Hepatic stellate cell (primary cell): Measurements from ENCODE around the gene C1orf174.

Experiments
- DNase-seq: peaks from one replicate; pipeline ENCODE4 v3.0.0; 2011; ENCODE audit warnings: low spot score

Gene C1orf174

GRCh38 chr1:3900150-3900968, at the start of gene C1orf174:
Gene C1orf174 (minus strand): TSS chr1:3900272. CDS start chr1:3900186, 86 bp downstream.
- DNase-seq: peak; percentile 98

GRCh38 chr1:3948344-3948743, 48.3 kb upstream of the C1orf174 start:
- no peak for DNase-seq

GRCh38 chr1:3945916-3946840, 46.1 kb upstream of the C1orf174 start:
- no peak for DNase-seq

GRCh38 chr1:3945222-3945621, 45.1 kb upstream of the C1orf174 start:
- DNase-seq: no peak

- DNase-seq: no peak
Measured at GRCh38 chr1:3944578-3945125, 44.6 kb upstream of the C1orf174 start.

- no peak for DNase-seq
Measured at GRCh38 chr1:3943806-3944577, 43.9 kb upstream of the C1orf174 start.

GRCh38 chr1:3943123-3943431, 43.0 kb upstream of the C1orf174 start:
- DNase-seq: no peak

GRCh38 chr1:3942416-3943122, 42.5 kb upstream of the C1orf174 start:
- DNase-seq: no peak

GRCh38 chr1:3940754-3941345, 40.8 kb upstream of the C1orf174 start:
- no peak for DNase-seq

GRCh38 chr1:3940081-3940753, 40.1 kb upstream of the C1orf174 start:
- no peak for DNase-seq

- no peak for DNase-seq
Measured at GRCh38 chr1:3939242-3940080, 39.4 kb upstream of the C1orf174 start.

- DNase-seq: no peak
Measured at GRCh38 chr1:3932156-3932919, 32.3 kb upstream of the C1orf174 start.

GRCh38 chr1:3931007-3931912, 31.2 kb upstream of the C1orf174 start:
- no peak for DNase-seq

GRCh38 chr1:3930301-3931006, 30.4 kb upstream of the C1orf174 start:
- DNase-seq: no peak

GRCh38 chr1:3929126-3929525, 29.1 kb upstream of the C1orf174 start:
- DNase-seq: no peak

- no peak for DNase-seq
Measured at GRCh38 chr1:3928586-3928985, 28.5 kb upstream of the C1orf174 start.

GRCh38 chr1:3926956-3927355, 26.9 kb upstream of the C1orf174 start:
- DNase-seq: no peak
